ENCODE results near the gene ABHD6. TPM values are rescaled to one million over a fixed set of nuclear protein-coding genes. Genes with fewer than 3 reads are reported as not detected.

The ABHD6 gene, protein sequence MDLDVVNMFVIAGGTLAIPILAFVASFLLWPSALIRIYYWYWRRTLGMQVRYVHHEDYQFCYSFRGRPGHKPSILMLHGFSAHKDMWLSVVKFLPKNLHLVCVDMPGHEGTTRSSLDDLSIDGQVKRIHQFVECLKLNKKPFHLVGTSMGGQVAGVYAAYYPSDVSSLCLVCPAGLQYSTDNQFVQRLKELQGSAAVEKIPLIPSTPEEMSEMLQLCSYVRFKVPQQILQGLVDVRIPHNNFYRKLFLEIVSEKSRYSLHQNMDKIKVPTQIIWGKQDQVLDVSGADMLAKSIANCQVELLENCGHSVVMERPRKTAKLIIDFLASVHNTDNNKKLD
- total RNA-seq = 33.8 TPM

DNA sequence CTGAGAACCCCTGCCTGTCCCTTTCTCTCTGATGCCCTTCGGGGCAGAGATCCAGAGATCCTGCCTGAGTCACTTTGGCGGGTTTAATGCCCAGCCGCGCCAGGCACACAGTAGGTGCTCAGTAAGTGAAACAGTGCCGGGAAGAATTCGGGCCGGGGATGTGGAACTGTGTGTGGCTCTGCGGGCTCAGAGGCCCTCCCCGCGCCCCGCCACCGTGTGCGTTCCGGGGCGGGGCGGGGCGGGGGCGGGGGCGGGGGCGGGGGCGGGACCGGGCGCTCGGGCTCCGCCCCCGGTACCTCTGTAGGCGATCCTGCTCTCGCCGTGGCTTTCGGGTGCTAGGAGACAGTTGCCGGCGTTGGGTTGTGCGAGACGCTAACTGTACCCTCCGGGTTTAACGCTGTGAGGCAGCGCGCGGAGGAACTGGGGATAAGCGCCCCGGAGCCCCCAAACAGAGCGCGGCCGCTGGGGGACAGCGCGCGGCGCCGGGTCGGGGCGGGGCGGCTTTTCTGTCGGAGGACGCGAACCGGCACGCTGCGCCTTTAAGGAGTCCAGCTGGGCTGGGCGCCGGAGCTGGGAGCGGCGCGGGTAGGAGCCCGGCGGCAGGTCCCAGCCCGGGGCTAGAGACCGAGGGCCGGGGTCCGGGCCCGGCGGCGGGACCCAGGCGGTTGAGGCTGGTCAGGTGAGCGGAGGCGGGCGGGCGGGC lies at the start of gene ABHD6:
ABHD6 (plus strand) TSS at position 555 of the 703 bp plus-strand sequence. CDS start 18,795 bp downstream, outside the sequence.

DNA sequence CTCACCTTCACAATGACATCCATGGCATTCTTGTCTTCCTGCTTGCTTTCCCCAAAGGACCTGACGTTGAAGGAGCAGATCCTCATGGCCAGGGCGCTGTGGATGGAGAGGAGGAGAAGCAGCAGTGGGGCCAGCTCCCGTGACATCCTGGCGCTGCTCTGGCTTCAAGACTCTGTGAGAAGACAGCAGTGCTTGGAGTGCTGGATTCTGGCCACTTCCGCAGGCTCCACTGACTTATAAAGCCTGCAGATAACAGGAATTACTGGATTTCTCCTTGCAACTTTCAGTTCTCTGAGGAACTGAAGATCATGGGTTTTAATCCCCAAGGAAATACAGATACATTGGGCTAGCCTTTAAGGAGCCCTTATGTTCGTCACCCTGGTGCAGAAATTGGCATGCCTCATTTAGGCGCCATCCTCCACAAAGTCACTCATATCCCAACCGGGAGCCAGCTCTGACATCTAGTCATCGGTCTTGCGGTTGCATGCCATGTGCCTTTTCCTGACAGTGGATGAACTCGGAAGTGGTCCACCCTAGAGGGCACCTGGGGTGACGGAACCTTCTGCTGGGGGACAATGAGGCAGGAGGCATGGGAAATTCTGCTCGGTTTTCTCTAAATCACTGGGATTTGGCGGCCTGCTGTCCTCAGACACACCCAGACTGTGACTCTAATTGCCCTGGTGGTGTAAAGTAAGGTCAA lies 26.7 kb upstream of the ABHD6 start, which contains the start of gene DNASE1L3:
DNASE1L3 (minus strand) TSS at position 212 of the 700 bp plus-strand sequence; CDS start at position 146, 66 bp downstream.

DNA sequence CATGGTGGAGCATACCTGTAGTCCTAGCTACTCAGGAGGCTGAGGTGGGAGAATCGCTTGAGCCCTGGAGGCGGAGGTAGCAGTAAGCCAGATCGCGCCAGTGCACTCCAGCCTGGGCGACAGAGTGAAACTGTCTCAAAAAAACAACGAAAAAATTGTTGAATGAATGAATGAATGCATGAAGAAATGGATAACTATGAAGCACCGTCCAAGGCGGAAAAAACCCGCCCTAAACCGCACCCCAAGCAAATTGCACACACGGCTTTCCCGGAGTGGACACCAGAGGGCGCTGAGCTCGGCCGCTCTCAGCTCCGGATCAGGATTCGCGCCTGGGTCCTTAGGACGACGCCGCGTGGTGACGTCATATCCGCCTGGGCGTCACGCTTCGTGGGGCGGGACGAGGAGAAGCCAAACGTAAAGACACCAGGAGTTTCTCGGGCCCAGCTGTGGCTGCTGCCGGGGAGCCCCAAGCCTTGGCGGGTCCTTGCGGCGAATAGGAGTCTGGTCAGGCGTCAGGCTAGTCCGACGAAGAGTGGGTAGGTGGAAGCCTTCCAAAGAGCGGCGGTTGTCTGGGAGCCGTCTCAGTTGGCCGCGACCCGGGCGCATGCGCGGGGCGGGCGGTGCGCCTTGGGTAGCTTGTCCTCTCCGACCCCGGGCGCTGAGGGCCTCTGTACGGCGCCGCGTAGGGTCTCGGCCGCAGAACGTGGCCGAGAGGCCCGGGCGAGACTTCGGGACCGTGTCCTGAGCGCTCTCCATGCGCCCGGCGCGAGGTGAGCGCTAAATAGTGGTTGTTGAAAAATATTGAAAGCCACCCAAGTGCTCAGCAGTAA lies 68.5 kb downstream of the ABHD6 start, which contains the start of the genes HTD2 and RPP14:
HTD2 (plus strand) TSS at position 639 of the 830 bp plus-strand sequence. CDS start 11,094 bp downstream, outside the sequence.
RPP14 (plus strand) TSS at position 364 of the 830 bp plus-strand sequence. CDS start 4,085 bp downstream, outside the sequence.

DNA sequence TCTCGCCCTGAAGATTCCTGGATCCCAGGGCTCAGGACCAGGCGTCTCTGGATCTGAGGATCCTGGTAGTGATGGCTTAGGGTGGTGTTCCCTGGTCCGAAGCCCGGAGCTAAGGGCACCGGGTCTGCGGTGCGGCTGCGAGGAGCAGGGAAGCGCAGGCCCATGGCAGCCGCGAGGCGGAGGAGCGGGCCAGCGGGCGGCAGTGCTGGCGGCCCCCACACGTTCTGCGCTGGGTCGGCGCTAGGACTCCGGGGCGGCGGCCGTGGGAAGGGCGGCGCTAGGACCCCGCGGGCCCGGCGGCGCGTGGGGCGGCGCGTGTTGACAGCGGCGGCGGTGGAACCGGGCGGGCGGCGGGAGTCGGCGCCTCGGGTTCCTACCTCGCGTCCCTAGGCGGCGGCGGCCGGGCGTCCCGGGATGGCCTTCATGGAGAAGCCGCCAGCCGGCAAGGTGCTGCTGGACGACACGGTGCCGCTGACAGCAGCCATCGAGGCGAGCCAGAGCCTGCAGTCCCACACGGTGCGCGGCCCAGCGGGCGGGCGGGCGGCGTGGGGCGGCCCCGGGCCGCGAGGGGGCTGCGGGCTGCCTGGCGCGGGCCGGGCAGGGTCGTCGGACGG lies 95.1 kb downstream of the ABHD6 start, which contains the start of gene PXK:
PXK (plus strand) TSS at position 318 of the 614 bp plus-strand sequence; CDS start at position 415, 97 bp downstream.

Small RNA genes within 50 kb of the gene (small RNA-seq; reads per million reads assigned to genes)
- not detected for gene AC098479.1 (ENCODE audit: low replicate concordance)

Other genes with a start within 250 kb of the ABHD6 start
- gene FLNB, start 229.4 kb upstream of the ABHD6 start, total RNA-seq = 50.4 TPM
- gene DNASE1L3, start 26.8 kb upstream of the ABHD6 start, total RNA-seq = not detected
- 18.2 TPM for gene RPP14, start 68.5 kb downstream of the ABHD6 start, total RNA-seq
- gene HTD2, start 68.7 kb downstream of the ABHD6 start, total RNA-seq = 11.0 TPM
- 53.8 TPM for gene PXK, start 95.1 kb downstream of the ABHD6 start, total RNA-seq
- gene PDHB, start 196.0 kb downstream of the ABHD6 start, total RNA-seq = 57.6 TPM